ENCODE measurements around the gene ACADSB.
A peak's percentile ranks its signal among the peaks of the same experiment; 100 is the strongest.

The ACADSB gene

GRCh38 chr10:123009105-123009820, 457 bp downstream of the ACADSB start:
- DNase-seq (ENCODE audit: low read depth), result no peak

GRCh38 chr10:123011987-123012386, 3.2 kb downstream of the ACADSB start:
- TF ChIP-seq CTCF (IDR thresholded peaks at IDR 0.05; ENCODE audit: control insufficient read depth, insufficient read depth, low read depth, low read length, missing control alignments), result no peak
- H3K4me3 ChIP-seq (ENCODE audit: control insufficient read depth, low read depth, low read length), result no peak overlapping the region

More at GRCh38 chr10:123009105-123009820, 457 bp downstream of the ACADSB start:
- TF ChIP-seq CTCF (IDR thresholded peaks at IDR 0.05; ENCODE audit: control insufficient read depth, insufficient read depth, low read depth, low read length, missing control alignments), result no peak
- H3K4me3 ChIP-seq (ENCODE audit: control insufficient read depth, low read depth, low read length), result peak overlapping the region; percentile 94

GRCh38 chr10:123013456-123014419, 4.9 kb downstream of the ACADSB start:
- TF ChIP-seq CTCF (IDR thresholded peaks at IDR 0.05; ENCODE audit: control insufficient read depth, insufficient read depth, low read depth, low read length, missing control alignments), result no peak
- DNase-seq (ENCODE audit: low read depth), result no peak
- no peak overlapping the region for H3K4me3 ChIP-seq (ENCODE audit: control insufficient read depth, low read depth, low read length)

More at GRCh38 chr10:123011987-123012386, 3.2 kb downstream of the ACADSB start:
- DNase-seq (ENCODE audit: low read depth), result no peak

- no peak overlapping the region for H3K4me3 ChIP-seq (ENCODE audit: control insufficient read depth, low read depth, low read length)
- TF ChIP-seq CTCF (IDR thresholded peaks at IDR 0.05; ENCODE audit: control insufficient read depth, insufficient read depth, low read depth, low read length, missing control alignments), result no peak
- DNase-seq (ENCODE audit: low read depth), result no peak
Observed at GRCh38 chr10:123014772-123015171, 6.0 kb downstream of the ACADSB start.

- DNase-seq (ENCODE audit: low read depth), result no peak
- TF ChIP-seq CTCF (IDR thresholded peaks at IDR 0.05; ENCODE audit: control insufficient read depth, insufficient read depth, low read depth, low read length, missing control alignments), result no peak
Observed at GRCh38 chr10:123016228-123016627, 7.4 kb downstream of the ACADSB start.

GRCh38 chr10:123017421-123018165, 8.8 kb downstream of the ACADSB start:
- no peak for TF ChIP-seq CTCF (IDR thresholded peaks at IDR 0.05; ENCODE audit: control insufficient read depth, insufficient read depth, low read depth, low read length, missing control alignments)
- H3K4me3 ChIP-seq (ENCODE audit: control insufficient read depth, low read depth, low read length), result no peak overlapping the region
- DNase-seq (ENCODE audit: low read depth), result no peak

More at GRCh38 chr10:123016228-123016627, 7.4 kb downstream of the ACADSB start:
- H3K4me3 ChIP-seq (ENCODE audit: control insufficient read depth, low read depth, low read length), result no peak overlapping the region

Data from AG09309 (cell line).